ENCODE data around the gene DDX5. TPM values are rescaled to one million over a fixed set of nuclear protein-coding genes. Genes with fewer than 3 reads are reported as not detected.

Gene DDX5
- total RNA-seq, 1 experiment from 2014 or later: 832 TPM

GRCh38 chr17:64551461-64551860, 45.4 kb upstream of the DDX5 start:
- intact Hi-C loops (cut with micrococcal nuclease): no loop called here
- Mint-ChIP-seq H3K36me3 (ENCODE audit: insufficient read depth, unreplicated experiment) (peaks cover 81% of the 10 kb centered on the region), H3K4me1 (ENCODE audit: insufficient read depth, unreplicated experiment) (no peaks in the 10 kb centered on the region), H3K27ac (ENCODE audit: low read depth, unreplicated experiment) (no peak overlapping the region), H3K27me3 (ENCODE audit: insufficient read depth, unreplicated experiment) (no peaks in the 10 kb centered on the region), H3K9me3 (ENCODE audit: unreplicated experiment) (no peaks in the 10 kb centered on the region), H3K4me3 (ENCODE audit: unreplicated experiment) (no peak overlapping the region)
- ChIA-PET CTCF (interaction anchor here (0.7 kb wide), 1 partner anchor 97 kb away, joined by 3 read pairs; no protein-coding TSS in a partner anchor), POLR2A (interaction anchor here (0.6 to 1.6 kb wide), 4 partner anchors 10 to 29 kb away, joined by 3 to 8 read pairs (median 3); no protein-coding TSS in a partner anchor)
- no peak for TF ChIP-seq CTCF (IDR thresholded peaks at IDR 0.05; ENCODE audit: unreplicated experiment)
- no TSS peak for BruUV-seq (replicated peaks)
- DNase-seq (ENCODE audit: unreplicated experiment): no peak

DNA sequence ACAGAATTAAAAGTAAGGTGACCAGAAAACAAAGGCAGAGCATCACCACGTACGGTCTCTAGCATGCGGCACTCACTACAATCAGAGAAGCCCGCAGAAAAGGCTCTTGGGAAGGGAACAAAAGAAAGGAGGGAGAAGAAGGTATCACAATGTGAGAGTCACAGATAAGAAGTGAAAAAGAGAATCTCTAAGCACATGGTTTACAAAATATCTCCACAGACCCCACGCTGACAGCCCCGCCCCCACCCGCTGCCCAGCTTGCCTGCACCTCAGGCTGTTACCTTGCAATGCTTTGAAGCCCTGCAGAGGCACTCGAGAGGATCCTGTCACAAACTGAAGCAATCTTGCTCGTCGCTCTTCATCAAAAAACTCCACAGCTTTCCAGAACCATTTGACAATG, 41.2 kb upstream of the DDX5 start:
- POLR2A ChIA-PET: interaction anchor here (0.6 to 0.9 kb wide), 4 partner anchors 15 to 60 kb away, joined by 3 read pairs; no protein-coding TSS in a partner anchor
- no peak overlapping the region for H3K4me3 Mint-ChIP-seq (ENCODE audit: unreplicated experiment)

DNA sequence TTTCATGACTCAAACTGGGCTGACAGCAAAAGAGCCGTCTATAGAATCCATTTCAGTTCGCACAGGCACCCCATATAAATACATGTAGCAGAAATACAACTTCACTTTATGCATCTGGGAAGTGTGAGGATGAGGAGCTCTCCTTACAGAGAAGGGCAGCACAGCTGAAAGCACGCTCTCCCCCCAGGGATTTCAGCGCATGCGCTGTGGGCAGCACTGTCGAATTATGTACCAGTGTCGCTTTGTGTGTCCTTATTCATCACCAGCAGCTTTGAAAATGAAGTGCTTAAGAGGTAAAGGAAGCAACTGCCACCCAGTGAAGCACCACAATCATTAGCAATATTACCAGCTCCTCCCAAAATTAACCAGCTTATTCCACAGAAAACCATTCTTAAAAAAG, 40.6 kb upstream of the DDX5 start:
- no peaks in the 10 kb centered on the region for H3K27me3 Mint-ChIP-seq (ENCODE audit: insufficient read depth, unreplicated experiment)
- no peak for DNase-seq (ENCODE audit: unreplicated experiment)
- H3K4me3 Mint-ChIP-seq (ENCODE audit: unreplicated experiment): no peak overlapping the region
- ChIA-PET CTCF (interaction anchor here (0.6 to 1.2 kb wide), 2 partner anchors 16 to 18 kb away, joined by 3 to 4 read pairs; no protein-coding TSS in a partner anchor), POLR2A (interaction anchor here (0.8 kb wide), 1 partner anchor 14 kb away, joined by 3 read pairs; no protein-coding TSS in a partner anchor)
- H3K27ac Mint-ChIP-seq (ENCODE audit: low read depth, unreplicated experiment): no peak overlapping the region
- H3K4me1 Mint-ChIP-seq (ENCODE audit: insufficient read depth, unreplicated experiment): no peaks in the 10 kb centered on the region
- no peaks in the 10 kb centered on the region for H3K9me3 Mint-ChIP-seq (ENCODE audit: unreplicated experiment)
- H3K36me3 Mint-ChIP-seq (ENCODE audit: insufficient read depth, unreplicated experiment): peaks cover 83% of the 10 kb centered on the region
- no peak for TF ChIP-seq CTCF (IDR thresholded peaks at IDR 0.05; ENCODE audit: unreplicated experiment)
- intact Hi-C loops (cut with micrococcal nuclease): no loop called here
- no TSS peak for BruUV-seq (replicated peaks)

More for the DNA sequence above, 41.2 kb upstream of the DDX5 start:
- DNase-seq (ENCODE audit: unreplicated experiment): no peak
- no TSS peak for BruUV-seq (replicated peaks)
- CTCF ChIA-PET: interaction anchor here (1.2 kb wide), 1 partner anchor 16 kb away, joined by 4 read pairs; no protein-coding TSS in a partner anchor
- no peak overlapping the region for H3K27ac Mint-ChIP-seq (ENCODE audit: low read depth, unreplicated experiment)
- no peaks in the 10 kb centered on the region for H3K9me3 Mint-ChIP-seq (ENCODE audit: unreplicated experiment)
- no peaks in the 10 kb centered on the region for H3K27me3 Mint-ChIP-seq (ENCODE audit: insufficient read depth, unreplicated experiment)
- no peak for TF ChIP-seq CTCF (IDR thresholded peaks at IDR 0.05; ENCODE audit: unreplicated experiment)
- H3K4me1 Mint-ChIP-seq (ENCODE audit: insufficient read depth, unreplicated experiment): no peaks in the 10 kb centered on the region
- peaks cover 82% of the 10 kb centered on the region for H3K36me3 Mint-ChIP-seq (ENCODE audit: insufficient read depth, unreplicated experiment)
- intact Hi-C loops (cut with micrococcal nuclease): no loop called here

- DNase-seq (ENCODE audit: unreplicated experiment): no peak
- H3K4me3 Mint-ChIP-seq (ENCODE audit: unreplicated experiment): no peak overlapping the region
- peaks cover 72% of the 10 kb centered on the region for H3K36me3 Mint-ChIP-seq (ENCODE audit: insufficient read depth, unreplicated experiment)
- BruUV-seq (replicated peaks): no TSS peak
- intact Hi-C loops (cut with micrococcal nuclease): no loop called here
- ChIA-PET POLR2A (interaction anchor here (1.0 to 2.0 kb wide), 3 partner anchors 10 to 12 kb away, joined by 3 to 9 read pairs (median 5); no protein-coding TSS in a partner anchor), CTCF (interaction anchor here (0.5 to 0.9 kb wide), 5 partner anchors 11 to 1485 kb away, joined by 3 to 4 read pairs (median 3); no protein-coding TSS in a partner anchor)
- H3K4me1 Mint-ChIP-seq (ENCODE audit: insufficient read depth, unreplicated experiment): no peaks in the 10 kb centered on the region
- no peak for TF ChIP-seq CTCF (IDR thresholded peaks at IDR 0.05; ENCODE audit: unreplicated experiment)
- no peak overlapping the region for H3K27ac Mint-ChIP-seq (ENCODE audit: low read depth, unreplicated experiment)
- no peaks in the 10 kb centered on the region for H3K9me3 Mint-ChIP-seq (ENCODE audit: unreplicated experiment)
- H3K27me3 Mint-ChIP-seq (ENCODE audit: insufficient read depth, unreplicated experiment): no peaks in the 10 kb centered on the region
These were observed 38.7 kb upstream of the DDX5 start for GRCh38 chr17:64544742-64545141.

Measured in MCF 10A (cell line).